AML-193 (cell line): ENCODE data around the gene PLS3.

Experiments
- DNase-seq, 2 experiments: peaks; one replicate each; lab custom pipeline; 2025; lab: John Stamatoyannopoulos, UW

Gene PLS3

GRCh38 chrX:115693476-115693875, 132.5 kb downstream of the PLS3 start:
- no peak for DNase-seq

GRCh38 chrX:115694028-115694427, 133.1 kb downstream of the PLS3 start:
- DNase-seq: no peak

GRCh38 chrX:115696039-115696438, 135.1 kb downstream of the PLS3 start:
- no peak for DNase-seq

- no peak for DNase-seq
Observed at GRCh38 chrX:115696939-115697338, 136.0 kb downstream of the PLS3 start.

GRCh38 chrX:115697806-115698205, 136.8 kb downstream of the PLS3 start:
- no peak for DNase-seq
